DMS79 treated with DMSO at 0.1 percent for 48 hours (cell line): Measurements from ENCODE around the gene PRM1.

Experiments
- DNase-seq: peaks from one replicate; lab custom pipeline; 2025; lab: John Stamatoyannopoulos, UW

The PRM1 gene

DNA sequence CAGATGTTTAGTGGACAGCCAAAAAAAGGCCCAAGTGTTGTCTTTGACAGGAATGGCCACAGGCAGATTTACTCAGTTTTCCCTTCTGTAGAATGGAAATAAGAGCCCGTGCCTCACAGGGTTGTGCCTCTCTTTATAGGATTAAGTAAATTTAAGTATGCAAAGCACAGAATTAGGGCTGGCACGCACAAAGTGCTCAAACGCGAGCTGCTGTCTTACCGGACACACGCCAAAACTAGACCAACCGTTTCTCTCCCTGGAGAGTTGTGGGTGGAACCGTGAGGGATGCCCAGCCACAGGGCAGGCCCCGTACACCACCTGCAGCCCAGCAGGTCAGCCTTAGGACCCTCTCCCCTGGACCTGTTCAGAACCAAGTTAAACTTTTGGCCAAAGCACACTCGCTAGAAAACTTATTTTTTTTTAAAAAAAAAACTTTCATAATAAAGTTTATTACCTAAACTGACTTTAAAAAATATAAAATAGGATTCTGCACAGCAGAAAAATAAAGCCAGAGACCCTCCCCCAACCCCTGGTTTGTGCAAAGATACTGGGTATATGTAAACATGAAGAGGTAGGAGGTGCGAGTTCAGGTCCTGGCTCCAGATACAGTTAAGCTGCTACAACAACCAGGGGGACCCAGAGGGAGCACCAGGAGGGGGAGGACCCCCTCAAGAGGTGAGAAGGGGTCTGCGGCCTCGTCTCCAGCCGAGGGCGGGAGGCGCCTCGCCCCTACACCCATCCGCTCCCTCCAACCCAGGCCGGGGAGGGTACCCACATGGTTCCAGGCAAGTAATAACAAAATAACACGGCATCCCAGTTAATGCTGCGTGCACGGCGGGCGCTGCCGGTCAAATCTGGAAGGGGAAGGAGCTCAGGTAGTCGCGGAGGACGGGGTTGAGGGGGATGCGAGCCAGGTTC, 26.9 kb downstream of the PRM1 start:
- DNase-seq: no peak

DNA sequence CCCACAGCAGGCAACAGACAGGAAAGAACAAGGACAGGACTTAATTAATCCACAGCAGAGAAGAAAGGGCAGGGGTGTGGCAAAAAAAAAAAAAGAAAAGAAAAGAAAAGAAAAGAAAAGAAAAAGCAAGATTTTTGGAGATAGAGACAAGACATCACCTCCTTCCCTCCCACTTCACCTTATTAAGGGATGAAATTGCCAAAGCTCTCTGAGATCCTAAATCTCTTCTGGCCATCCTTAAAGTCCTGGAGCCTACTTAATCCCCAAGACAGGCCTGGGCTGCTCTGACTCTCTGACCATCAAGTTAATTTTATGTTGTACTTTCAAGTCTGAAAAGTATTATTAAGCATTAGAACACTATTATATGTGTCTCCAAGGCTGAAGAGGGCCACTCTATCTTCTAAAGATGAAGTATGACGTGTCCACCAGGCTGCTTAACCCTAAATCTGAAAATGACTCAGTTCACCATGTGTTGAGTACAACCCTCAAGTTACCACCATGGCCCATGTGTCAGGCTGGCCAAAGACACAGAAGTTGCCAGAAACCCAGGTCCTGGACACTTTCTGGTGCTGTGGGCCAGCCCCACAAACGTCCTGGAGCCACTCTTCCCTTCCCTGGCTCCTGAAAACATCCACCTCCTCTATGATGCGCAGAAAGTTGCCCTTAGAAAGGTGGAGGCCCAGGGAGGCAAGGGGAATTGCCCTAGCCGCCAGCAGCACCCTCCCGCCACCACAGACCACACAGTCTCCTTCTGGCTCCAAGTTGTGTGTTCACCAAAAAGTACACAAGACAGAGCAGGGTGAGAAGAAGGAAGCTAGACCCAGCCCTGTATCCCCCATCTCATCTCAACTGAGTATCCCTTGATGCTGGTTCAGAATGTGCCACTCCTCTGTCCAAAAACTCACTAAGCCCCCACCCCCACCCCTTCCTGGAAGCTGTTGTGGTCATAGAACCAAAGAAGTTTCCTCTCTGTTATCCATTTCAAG, 27.8 kb downstream of the PRM1 start:
- no peak for DNase-seq

DNA sequence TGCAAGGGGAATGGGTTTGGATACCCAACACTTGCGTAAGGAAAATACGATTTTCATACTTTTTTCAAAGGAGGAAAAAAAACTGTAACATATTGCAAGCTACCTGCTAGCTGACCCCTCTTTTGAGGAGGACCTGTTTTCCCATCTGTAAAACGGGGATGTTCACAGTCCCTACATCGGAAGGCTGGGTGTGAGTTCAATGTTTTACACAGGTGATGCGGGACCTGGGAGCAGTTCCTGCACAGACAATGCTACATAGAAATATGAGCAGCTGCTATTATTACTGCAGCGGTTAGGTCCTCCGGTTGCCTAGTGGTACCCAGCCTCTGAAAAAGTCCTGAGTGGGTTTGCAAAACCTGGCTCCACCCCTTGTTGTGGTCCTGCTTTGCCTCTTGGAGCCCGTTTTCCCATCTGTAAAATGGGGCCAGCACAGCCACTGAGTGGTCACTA, 28.6 kb downstream of the PRM1 start:
- no peak for DNase-seq

DNA sequence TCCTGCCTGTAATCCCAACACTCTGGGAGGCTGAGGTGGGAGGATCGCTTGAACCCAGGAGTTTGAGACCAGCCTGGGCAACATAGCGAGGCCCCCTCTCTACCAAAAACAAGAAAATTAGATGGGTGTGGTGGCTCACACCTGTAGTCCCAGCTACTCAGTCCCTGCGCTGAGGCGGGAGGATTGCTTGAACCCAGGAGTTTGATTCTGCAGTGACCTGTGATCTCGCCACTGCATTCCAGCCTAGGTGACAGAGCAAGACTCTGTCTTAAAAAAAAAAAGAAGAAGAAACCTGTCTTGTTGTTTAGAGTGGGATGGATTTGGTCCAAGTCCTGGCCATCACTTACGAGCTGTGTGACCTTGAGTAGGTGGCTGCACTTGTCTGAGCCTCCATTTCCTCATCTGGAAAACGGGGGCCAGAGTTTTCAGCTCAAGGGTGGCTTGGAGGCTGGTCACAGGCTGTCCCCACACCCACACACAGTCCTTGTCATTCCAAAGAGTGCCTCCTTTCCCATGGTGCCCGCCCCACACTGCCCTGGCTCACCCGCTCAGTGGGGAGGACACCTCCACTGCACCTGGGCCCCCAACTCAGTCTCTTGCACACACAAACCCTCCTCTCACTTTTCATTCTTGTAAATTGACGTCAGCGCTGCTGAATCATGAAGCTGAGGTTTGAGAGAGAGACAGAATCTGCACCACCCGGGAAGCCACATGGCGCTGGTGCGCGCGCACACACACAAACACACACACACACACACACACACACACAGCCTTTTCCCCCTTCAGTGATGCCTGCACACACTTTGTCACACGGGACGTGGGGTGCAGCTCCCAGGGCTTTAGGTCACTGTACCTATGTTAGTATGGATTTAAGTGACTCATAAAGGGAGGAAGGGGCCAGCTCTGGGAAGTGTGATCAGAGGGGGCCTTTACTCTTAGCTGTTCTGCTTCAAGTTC, 29.3 kb downstream of the PRM1 start:
- DNase-seq: no peak

- DNase-seq: no peak
These were observed 30.2 kb downstream of the PRM1 start for GRCh38 chr16:11250786-11251524.

GRCh38 chr16:11250091-11250785, 30.9 kb downstream of the PRM1 start:
- no peak for DNase-seq

DNA sequence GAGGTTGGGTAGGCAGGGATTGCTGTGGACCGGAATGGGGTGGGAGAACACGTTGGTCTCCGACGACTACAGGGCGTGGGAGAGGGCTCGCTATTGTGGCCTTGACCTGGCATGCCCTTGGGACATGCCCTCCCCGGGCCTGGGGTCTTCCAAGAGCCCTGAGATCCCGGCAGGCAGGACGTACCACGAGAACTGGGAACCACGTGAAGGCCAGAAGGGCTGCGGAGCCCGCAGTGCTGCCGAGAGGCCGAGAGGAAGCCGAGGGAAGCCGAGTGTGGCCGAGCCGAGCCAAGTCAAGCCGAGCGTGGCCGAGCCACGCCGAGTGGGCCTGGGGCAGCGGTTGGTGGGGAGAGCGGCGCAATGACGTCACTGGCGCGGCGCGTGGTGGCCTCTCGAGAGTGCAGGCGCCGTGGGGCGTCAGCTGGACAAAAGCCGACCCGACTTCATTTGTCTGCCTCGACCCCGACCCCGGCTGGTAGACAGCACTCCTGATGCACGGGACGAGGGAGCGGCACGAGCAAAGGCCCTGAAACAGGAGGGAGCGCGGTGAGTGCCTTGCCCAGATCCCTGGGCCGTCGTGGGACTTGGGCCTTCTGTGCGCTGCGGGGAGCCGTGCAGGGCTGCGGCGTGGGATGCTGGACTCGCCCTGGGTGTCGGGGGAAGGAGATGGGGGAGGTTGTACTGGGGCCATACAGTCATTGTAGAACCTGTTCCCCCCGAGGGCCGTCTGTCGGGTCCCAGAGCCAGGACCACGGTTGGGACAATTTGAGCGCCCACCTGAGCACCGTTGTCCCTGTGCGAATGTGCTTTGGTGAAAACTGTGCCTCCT, 31.7 kb downstream of the PRM1 start:
- no peak for DNase-seq

DNA sequence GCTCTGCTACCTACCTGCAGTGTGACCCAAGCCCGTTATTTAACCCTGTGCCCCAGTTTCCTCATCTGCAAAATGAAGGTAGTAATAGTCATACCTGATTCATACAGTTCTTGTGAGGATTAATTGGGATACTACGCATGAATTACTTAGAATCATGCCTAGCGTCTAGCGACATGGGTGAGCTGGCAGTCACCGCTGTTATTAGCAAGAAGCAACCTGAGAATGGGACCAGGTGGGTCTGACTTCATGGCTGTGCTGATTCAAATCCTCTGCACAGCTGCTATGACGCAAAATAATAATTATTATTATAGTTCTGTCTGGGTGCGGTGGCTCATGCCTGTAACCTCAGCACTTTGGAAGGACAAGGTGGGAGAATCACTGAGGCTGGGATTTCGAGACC, 33.0 kb downstream of the PRM1 start:
- DNase-seq: no peak

DNA sequence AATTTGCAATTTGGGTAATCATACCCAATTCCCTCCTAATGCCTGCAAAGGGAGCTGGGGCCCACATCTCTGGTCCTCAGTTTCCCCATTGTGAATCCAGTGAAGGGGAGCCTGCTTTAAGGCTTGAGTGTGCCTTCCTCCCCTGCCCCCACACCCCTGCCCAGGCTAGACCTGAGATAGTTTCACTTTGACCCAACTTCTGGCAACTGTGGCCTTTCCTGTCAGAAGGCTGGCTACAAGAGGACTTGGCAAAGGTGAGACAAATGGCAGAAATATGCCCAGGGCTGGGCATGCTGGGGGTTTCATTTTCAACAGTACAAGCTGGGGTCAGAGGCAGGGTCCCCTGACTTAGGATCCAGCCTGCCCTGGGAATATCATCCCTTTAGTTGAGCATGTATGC, 35.1 kb downstream of the PRM1 start:
- DNase-seq: no peak

- no peak for DNase-seq
These were observed 35.9 kb downstream of the PRM1 start for GRCh38 chr16:11245222-11245737.

DNA sequence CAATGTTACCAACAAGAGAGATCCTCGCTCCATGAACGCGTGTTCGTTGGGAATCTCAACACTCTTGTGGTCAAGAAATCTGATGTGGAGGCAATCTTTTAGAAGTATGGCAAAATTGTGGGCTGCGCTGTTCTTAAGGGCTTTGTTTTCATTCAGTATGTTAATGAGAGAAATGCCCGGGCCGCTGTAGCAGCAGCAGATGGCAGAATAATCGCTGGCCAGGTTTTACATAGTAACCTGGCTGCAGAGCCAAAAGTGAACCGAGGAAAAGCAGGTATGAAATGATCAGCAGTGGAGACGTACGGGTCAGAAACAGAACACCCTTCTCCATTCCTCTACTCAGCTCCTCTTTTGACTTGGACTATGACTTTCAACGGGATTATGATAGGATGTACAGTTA, 38.5 kb downstream of the PRM1 start:
- DNase-seq: no peak

DNA sequence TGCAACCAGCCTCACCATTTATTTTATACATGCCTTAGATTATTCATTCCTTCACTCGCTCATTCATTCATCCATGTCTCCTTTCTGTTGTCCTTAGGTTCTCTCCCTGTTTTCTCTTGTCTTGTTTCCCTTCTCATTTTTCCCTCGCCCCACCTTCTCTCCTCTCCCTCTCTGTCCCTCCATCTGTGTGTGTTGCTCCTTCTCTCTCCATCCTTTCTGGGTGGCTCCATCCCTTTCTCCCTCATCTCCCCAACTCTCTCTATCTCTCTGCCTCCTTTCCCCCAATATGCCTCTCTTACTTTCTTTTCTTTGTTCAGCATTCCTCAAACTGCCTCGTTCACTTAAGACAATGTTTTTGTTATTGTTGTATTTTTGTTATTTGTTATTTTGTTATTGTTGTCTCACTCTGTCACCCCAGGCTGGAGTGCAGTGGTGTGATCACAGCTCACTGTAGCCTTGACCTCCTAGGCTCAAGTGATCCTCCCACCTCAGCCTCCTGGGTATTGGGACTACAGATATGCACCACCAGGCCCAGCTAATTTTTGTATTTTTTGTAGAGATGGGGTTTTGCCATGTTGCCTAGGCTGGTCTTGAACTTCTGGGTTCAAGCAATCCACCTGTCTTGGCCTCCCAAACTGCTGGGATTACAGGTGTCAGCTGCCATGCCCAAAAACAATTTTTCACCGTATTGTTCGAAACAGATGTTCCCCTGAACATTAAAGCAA, 39.5 kb downstream of the PRM1 start:
- DNase-seq: no peak

GRCh38 chr16:11240636-11241473, 40.3 kb downstream of the PRM1 start:
- DNase-seq: no peak

- no peak for DNase-seq
These were observed 41.2 kb downstream of the PRM1 start for GRCh38 chr16:11239644-11240632.

- no peak for DNase-seq
These were observed 42.6 kb downstream of the PRM1 start for GRCh38 chr16:11238272-11239202.
